NCI-H2196 (cell line): Measurements from ENCODE around the gene C7orf33.
"Not testable (repeated sequence)": the region's sequence is repeated elsewhere in the genome, so short reads cannot be mapped to it uniquely, and the experiment has no call there.

Source experiments
- DNase-seq: peaks from one replicate; lab custom pipeline; 2025; ENCODE audit not compliant: unreplicated experiment; lab: John Stamatoyannopoulos, UW

C7orf33 gene

GRCh38 chr7:148579366-148579765 lies 11.2 kb upstream of the C7orf33 start:
- no peak for DNase-seq

GRCh38 chr7:148580446-148580845 lies 10.1 kb upstream of the C7orf33 start:
- DNase-seq = no peak

- no peak for DNase-seq
Observed at GRCh38 chr7:148581624-148582023, 8.9 kb upstream of the C7orf33 start.

DNA sequence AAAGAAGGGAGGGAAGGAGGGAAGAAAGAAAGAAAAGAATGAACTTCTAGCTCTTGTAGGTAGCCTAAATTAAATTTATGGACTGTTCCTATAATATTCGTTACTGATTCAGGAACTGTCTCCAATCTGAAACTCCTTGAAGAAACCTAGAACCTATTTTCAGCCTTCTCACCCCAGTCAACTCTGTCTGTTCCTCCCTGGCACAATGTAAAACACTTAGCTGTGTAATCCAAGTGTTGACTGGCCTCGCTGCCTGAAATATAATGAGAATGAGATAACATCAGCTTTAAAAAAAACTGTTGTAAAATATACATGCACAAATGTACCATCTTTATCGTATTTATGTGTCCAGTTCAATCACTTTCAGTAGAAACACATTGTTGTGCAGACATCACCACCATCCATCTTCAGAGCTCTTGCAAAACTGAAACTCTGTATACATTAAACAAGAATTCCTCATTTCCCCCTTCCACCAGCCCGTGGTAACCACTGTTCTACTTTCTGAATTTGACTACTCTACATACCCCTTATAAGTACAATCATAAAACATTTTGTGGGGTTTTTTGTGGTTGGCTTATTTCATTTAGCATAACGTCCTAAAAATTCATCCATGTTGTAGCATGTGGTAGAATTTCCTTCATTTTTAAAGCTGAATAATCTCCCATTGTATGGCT lies 6.3 kb upstream of the C7orf33 start:
- DNase-seq = no peak

- no peak for DNase-seq
Observed at GRCh38 chr7:148585399-148585798, 5.2 kb upstream of the C7orf33 start.

- no peak for DNase-seq
Observed at GRCh38 chr7:148587076-148587475, 3.5 kb upstream of the C7orf33 start.

DNA sequence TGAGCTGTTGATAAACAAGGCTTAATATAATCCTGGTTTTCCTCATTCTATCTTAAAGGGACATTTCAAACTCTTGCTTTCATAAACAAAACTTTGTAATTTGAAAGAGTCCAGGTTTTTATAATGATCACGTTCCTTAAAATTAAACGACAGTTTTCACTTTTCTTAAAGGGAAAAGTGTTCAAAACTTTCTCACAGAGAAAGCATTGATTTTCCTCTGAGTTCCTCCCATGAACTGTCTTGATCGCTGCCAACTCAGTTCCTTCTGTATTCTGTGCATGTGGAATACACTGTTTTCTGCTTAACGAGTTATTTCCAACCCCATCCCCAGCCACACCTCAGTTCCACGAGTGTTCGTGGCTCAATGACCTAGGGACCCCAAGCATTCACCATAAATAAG lies 2.4 kb upstream of the C7orf33 start:
- DNase-seq = no peak

DNA sequence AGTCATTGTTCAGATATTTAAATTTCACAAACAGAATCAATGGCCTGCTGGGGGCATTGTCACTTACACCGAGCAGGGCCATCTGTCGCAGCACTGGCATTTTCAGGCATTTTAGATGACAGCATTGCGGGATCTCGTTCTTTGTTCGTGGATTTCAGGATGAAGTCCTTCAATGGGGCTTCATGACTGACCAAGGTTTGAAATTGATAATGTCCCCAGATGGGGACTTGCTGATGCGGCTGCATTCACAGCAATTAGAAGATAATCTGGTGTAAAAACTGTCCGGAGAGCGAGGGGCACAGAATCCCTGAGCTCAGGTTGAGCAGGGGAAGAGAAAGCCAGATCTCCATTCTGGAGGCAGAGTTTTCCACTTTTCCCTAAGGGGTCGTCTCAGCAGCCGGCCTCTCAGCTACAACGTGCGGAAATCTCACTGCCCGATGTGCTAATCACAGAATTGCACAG lies 1.9 kb upstream of the C7orf33 start:
- DNase-seq = no peak

- no peak for DNase-seq
Observed at GRCh38 chr7:148589640-148590039, 926 bp upstream of the C7orf33 start.

GRCh38 chr7:148596354-148596753 lies 5.8 kb downstream of the C7orf33 start:
- DNase-seq = not testable (repeated sequence)

GRCh38 chr7:148598351-148598750 lies 7.8 kb downstream of the C7orf33 start:
- no peak for DNase-seq

DNA sequence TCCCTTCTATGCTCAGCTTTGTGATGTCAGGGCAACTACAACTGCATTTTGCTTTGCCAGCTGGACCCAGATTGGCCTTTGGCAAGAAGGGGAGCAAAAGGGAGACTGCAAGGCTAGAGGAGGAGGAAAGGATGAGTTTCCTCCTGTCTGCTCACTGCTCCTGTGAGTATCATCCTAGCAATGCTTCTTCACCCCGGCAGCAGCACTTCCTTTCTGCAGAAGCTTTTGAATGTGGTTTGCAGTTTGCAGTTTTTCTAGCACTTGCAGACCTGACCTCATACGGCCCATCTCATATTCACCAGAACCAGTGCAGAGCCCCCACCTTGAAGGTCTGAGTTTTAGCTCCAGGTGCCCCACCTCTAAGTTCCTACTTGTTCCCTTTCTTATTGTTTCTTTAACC lies 14.8 kb downstream of the C7orf33 start:
- no peak for DNase-seq

- DNase-seq = no peak
Observed at GRCh38 chr7:148607151-148607661, 16.6 kb downstream of the C7orf33 start.

- DNase-seq = no peak
Observed at GRCh38 chr7:148609045-148609725, 18.6 kb downstream of the C7orf33 start.

DNA sequence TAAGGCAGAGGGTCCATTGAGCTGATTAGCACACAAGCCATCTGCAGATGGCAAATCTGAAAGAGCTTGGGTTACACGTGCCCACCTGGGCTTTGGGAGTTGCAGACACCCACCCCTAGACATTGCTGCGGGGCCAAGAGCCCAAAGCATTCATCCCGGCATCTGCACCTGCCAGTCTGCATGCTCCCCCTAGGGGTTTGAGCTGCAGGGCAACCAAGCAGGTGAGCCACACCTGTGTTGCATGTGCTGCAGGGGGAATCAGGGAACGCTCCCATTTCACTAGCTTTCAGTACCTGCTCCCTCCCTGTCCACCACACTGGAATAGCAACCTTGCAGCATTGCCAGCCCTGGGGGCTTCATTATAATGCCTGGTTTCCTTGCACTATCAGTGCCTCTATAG lies 21.1 kb downstream of the C7orf33 start:
- no peak for DNase-seq

- no peak for DNase-seq
Observed at GRCh38 chr7:148615085-148615730, 24.6 kb downstream of the C7orf33 start.

DNA sequence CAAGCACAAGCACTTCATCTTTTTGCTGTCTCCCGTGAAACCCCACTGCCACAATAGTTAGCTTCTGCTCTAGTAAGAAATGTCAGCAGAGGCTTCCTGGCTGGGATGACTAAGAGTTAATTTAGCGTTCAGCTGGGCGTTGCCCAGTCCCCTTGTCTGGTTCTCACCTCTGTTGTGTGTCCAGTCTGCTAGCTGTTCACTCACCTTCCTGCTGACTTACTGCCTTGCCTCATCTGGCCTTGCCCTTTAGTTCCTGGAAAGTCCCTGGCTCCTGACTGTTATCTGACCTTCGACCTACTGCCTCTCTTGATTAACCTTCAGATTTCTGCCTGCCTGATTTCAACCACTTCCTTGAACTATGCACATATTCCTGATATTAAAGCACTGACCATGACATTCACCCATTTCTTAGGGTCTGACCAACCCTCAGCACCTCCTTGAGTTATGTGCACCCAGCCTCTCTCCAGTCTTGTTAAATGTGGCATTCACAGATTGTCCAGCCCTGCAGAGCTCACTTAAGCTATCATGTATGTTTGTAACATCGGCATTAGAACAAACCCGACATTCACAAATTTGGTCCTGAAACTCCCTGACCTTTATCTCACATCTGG lies 30.3 kb downstream of the C7orf33 start:
- no peak for DNase-seq

- DNase-seq = no peak
Observed at GRCh38 chr7:148621563-148621962, 31.0 kb downstream of the C7orf33 start.

DNA sequence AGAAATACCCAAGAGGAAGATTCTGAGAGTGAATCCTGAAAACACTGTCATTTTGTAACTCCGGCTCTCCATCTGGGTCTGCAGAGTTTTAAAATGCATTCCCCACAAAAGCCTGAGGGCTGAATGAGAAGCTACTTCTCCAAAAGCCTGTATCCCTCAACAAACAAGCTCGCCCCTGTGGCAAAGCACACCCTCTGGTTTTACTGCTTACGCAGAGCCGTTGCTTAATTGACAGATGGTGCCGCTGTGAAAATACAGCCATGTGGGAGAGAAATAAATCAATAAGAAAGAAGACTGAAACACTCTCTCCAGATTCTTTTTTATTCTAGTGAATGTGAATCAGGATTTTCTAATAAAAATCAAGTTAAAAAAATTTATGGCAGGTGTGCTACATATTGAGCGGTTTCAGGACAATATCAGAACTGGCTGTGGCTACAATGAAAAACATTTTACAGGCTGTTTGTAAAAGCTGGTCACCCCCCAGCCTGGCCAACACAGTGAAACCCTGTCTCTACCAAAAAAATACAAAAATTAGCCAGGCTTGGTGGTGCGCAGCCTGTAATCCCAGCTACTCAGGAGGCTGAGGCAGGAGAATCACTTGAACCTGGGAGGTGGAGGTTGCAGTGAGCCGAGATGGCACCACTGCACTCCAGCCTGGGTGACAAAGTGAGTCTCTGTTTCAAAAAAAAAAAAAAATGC lies 32.5 kb downstream of the C7orf33 start:
- no peak for DNase-seq

DNA sequence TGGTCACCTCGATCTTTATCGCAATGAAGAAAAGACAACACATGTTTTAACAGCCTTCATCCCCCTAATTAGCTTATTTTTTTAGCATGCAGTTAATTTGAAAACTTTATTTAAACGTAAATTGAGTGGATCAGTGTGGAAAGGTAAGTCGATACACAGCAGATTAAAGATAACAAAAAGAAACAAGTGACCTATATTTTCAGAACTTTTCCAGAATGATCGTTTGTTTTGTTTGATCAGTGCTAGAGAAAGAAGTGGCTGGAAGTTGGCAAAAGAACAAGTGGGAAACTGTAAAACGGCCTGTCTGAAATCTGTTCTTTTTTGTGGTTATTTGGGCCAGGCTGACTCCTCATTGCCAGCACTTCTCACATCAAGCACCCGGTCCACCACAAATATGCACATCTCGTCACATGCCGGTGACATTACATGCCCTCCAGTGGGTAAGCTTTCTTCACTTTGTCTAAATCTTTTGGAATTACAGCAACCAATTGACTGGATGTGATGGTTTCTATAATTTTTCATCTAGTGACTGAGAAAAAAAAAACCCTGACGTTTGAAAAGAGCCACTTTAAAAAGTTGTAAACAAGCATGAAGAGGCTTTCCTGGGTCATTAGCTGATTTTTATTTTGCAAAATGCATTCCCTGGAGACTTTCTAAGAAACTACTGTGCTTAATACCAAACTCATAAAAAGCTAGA lies 33.2 kb downstream of the C7orf33 start:
- no peak for DNase-seq
